Body of pancreas (tissue), 4 donors: ENCODE results near the gene FAM222B. TPM values are rescaled to one million over a fixed set of nuclear protein-coding genes. Genes with fewer than 3 reads are reported as not detected.

Source experiments
- ATAC-seq: fragments of 150-250 bp; one replicate; pipeline ENCODE4 v1.9.1; 2016
- DNase-seq, 4 donors: peaks; one replicate each; pipeline ENCODE4 v3.0.0-alpha.2; 2019
- H3K27ac ChIP-seq, 4 donors: fragments of 200-600 bp; sonication (generic); 1 replicate in 3 of 4; 2 replicates in 1 of 4; pipeline versions ENCODE4 v1.5.1 to v1.6.1; 2016 to 2019; ENCODE audit warnings: mild to moderate bottlenecking in 1 of 4, mixed read lengths in 1 of 4, moderate library complexity in 1 of 4
- H3K27me3 ChIP-seq, 2 donors: fragments of 200-600 bp; sonication (generic); one replicate each; pipeline ENCODE4 v1.6.0; 2016; ENCODE audit warnings: mild to moderate bottlenecking in 1 of 2
- H3K36me3 ChIP-seq, 2 donors: fragments of 200-600 bp; sonication (generic); replicated peaks in 1 of 2; 2 replicates each; pipeline ENCODE4 v1.5.1; 2016; ENCODE audit warnings: low read depth in 2 of 2; ENCODE audit not compliant: insufficient read depth in 1 of 2
- H3K4me1 ChIP-seq: fragments of 200-600 bp; sonication (generic); one replicate; pipeline ENCODE4 v1.6.0; 2016
- H3K4me3 ChIP-seq, 2 donors: fragments of 200-600 bp; sonication (generic); 1 replicate in 1 of 2; 2 replicates in 1 of 2; pipeline ENCODE4 v1.5.1; 2016 to 2019
- H3K9me3 ChIP-seq, 3 donors: fragments of 200-600 bp; sonication (generic); 1 replicate in 2 of 3; 2 replicates in 1 of 3; pipeline ENCODE4 v1.5.1; 2016
- CTCF ChIP-seq, 7 experiments: fragments of 450-650 bp in 4 of 7; fragments of 200-600 bp in 3 of 7; sonication (generic) in 3 of 7; IDR thresholded peaks; one replicate each; pipeline ENCODE4 v1.5.1; 2016 to 2019; ENCODE audit warnings: antibody characterized with exemption in 7 of 7
- POLR2A ChIP-seq, 3 donors: fragments of 450-650 bp; IDR thresholded peaks; one replicate each; pipeline ENCODE4 v1.6.1; 2016; ENCODE audit warnings: antibody characterized with exemption in 3 of 3, mild to moderate bottlenecking in 2 of 3
- WGBS, 2 donors: methylation state at CpG; one replicate each; pipeline ENCODE4 v1.1.5; 2017; 5-methylcytosine and 5-hydroxymethylcytosine counted together
- intact Hi-C: fragments of 100-400 bp; cut with DNase I; formaldehyde crosslinking; loops from one replicate; pipeline ENCODE4 v1.15.1; 2023
- total RNA-seq, 2 donors: library from RNA; depleted of rRNA; stranded (reverse); fragments of >200 nt; gene quantifications; one replicate each; pipeline ENCODE4 v1.1.0, GENCODE V29; 2016

The FAM222B gene
- total RNA-seq, 2 donors from 2014 or later, result 9.9 to 15.3 TPM

DNA sequence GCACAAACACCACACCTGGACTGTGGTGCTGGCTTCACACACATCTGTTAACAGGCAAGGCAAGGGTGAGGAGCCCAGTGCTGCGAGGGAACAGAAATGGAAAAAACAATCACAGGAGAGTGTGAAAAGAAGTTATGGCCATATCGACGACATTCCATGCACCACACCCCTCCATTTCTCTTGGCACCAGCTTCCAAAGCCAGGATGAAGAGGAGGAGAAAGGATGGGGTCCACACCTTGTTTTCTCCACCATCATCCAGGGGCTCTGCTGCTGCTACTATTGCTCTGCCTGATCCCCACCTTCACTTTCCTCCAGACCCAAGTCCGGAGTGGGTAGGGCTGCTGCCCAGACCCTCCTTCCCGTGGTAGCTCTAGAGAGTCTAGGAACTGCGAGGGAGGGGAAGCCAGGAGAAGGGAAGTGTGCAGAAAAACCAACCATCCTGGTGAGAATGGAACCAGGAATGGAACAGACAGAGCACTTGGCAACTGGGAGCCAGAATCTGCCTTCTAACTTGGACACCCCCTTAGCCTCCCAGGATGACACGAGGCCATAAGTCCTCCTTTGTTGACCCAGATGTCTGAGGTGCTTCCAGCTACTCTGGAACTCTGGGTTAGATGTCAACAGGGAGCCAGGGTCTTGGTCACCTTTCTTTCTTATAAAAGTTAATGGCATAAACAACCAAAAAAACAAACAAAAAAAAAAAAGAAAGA lies 129.7 kb downstream of the FAM222B start:
- ATAC-seq (no peak), DNase-seq (no peak)
- Histone ChIP-seq H3K4me1 (peaks cover 14% of the 10 kb centered on the region), H3K27me3 (peaks cover 0 to 6% of the 10 kb centered on the region in 2 donors), H3K9me3 (no peaks in the 10 kb centered on the region), H3K27ac (no peak overlapping the region), H3K36me3 (no peaks in the 10 kb centered on the region), H3K4me3 (no peak overlapping the region)
- TF ChIP-seq POLR2A (IDR thresholded peaks at IDR 0.05) (no peak), CTCF (IDR thresholded peaks at IDR 0.05) (no peak)
- intact Hi-C loops, result loop anchor here (5.0 kb wide), 1 partner anchor 51 kb away; the partner anchor contains the start of genes SDF2 and SUPT6H
- 77 to 79% methylated on average over 7 of the region's 7 CpGs for whole genome bisulfite sequencing, 2 donors

DNA sequence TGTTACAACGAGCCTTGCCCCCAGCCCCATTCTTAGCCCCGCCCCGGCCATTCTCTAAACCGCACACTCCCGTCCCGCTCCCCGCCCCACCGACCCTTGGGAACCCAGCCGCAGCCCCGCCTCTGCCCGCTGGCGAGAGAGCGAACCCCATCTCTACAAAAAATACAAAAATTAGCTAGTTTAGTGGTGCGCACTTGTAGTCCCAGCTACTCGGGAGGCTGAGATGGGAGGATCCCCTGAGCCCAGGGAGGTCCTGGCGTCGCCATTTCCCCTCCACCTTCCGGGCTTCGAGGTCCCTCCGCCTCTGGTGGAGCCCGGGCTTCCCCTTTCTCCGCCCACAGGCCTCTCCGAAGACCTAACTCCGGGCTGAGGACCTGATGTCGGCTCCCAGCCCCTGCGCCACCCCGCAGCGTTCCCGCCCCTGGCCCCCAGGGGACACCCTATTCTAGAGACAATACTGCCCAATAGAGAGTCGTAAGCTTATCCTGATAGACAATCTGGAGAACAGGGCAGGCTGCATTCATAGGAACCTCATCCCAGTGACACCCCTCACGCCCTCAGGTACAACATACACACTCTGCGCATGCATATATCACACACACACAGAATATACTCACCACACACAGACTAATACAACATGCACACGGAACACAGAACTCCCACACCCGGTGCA lies 130.4 kb downstream of the FAM222B start:
- intact Hi-C loops, result loop anchor here (5.0 kb wide), 1 partner anchor 50 kb away; the partner anchor contains the start of genes SDF2 and SUPT6H
- no peak overlapping the region for H3K4me3 ChIP-seq
- ATAC-seq, result no peak
- no peaks in the 10 kb centered on the region for H3K36me3 ChIP-seq
- DNase-seq, result peak in 2 of 4 donors; percentile 19 to 39
- no peaks in the 10 kb centered on the region for H3K9me3 ChIP-seq
- peak overlapping the region in 2 of 4 donors; percentile 71 to 79 for H3K27ac ChIP-seq
- TF ChIP-seq POLR2A (IDR thresholded peaks at IDR 0.05) (no peak), CTCF (IDR thresholded peaks at IDR 0.05) (no peak)
- peaks cover 14% of the 10 kb centered on the region for H3K4me1 ChIP-seq
- 50 to 61% methylated on average over 29 to 33 of the region's 34 CpGs for WGBS, 2 donors
- H3K27me3 ChIP-seq, result peaks cover 0 to 3% of the 10 kb centered on the region in 2 donors

DNA sequence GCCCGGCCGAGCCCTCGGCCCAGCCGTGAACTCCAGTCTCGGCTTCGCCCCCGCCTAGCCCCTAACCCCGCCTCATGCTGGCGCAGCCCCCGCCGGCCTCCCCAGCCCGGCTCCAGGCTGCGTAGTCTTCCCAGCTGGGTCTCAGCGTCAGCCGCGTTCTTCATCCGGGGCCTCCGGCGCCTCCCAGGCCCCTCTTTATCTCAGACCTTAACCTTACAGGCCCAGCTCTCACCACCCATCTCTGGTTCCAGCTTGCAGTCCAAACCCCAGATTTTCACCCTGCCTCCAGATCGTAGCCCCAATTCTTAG lies 130.9 kb downstream of the FAM222B start, which contains the start of gene PROCA1:
Gene PROCA1 (minus strand): TSS at position 166 of the 309 bp plus-strand sequence. CDS start 228 bp downstream, outside the sequence.
- peaks cover 14% of the 10 kb centered on the region for H3K4me1 ChIP-seq
- intact Hi-C loops, result loop anchor here (5.0 kb wide), 1 partner anchor 49 kb away; the partner anchor contains the start of genes SDF2 and SUPT6H
- DNase-seq, result peak in 1 of 4 donors; percentile 25
- TF ChIP-seq POLR2A (IDR thresholded peaks at IDR 0.05), result no peak
- TF ChIP-seq CTCF (IDR thresholded peaks at IDR 0.05), result no peak
- H3K27me3 ChIP-seq, result no peaks in the 10 kb centered on the region
- peak within 1 kb of the TSS in 1 of 2 donors; percentile 16 for H3K4me3 ChIP-seq
- H3K9me3 ChIP-seq, result no peaks in the 10 kb centered on the region
- ATAC-seq, result no peak
- H3K27ac ChIP-seq, result peak within 1 kb of the TSS; percentile 39 to 79 (median 56)
- WGBS, 2 donors, result 7 to 10% methylated on average over 20 of the region's 20 CpGs
- H3K36me3 ChIP-seq, result no peaks in the 10 kb centered on the region

- Histone ChIP-seq H3K4me3 (peak overlapping the region in 1 of 2 donors; percentile 16), H3K9me3 (no peaks in the 10 kb centered on the region), H3K4me1 (peaks cover 14% of the 10 kb centered on the region), H3K36me3 (no peaks in the 10 kb centered on the region), H3K27ac (peak overlapping the region; percentile 39 to 79 (median 56)), H3K27me3 (no peaks in the 10 kb centered on the region)
- peak; percentile 94 for ATAC-seq
- WGBS, 2 donors, result 6 to 10% methylated on average over 16 to 73 of the region's 74 CpGs
- TF ChIP-seq POLR2A (IDR thresholded peaks at IDR 0.05) (peak; percentile 36 to 70 (median 69)), CTCF (IDR thresholded peaks at IDR 0.05) (no peak)
- DNase-seq, result peak; percentile 80 to 84 (median 82)
- intact Hi-C loops, result loop anchor here (5.0 kb wide), 1 partner anchor 49 kb away; the partner anchor contains the start of genes SDF2 and SUPT6H
Measured at GRCh38 chr17:28710861-28711722, 131.5 kb downstream of the FAM222B start.
